GM10248 (cell line): ENCODE measurements around the gene GSTT2.
"Not testable (repeated sequence)": the region's sequence is repeated elsewhere in the genome, so short reads cannot be mapped to it uniquely, and the experiment has no call there.

Source experiments
- CTCF ChIA-PET: fragments of 300-600 bp; sonication (Branson Sonifier 250); formaldehyde crosslinking; extraction: SDS; loops from one replicate; lab custom pipeline; 2021; ENCODE audit warnings: antibody characterized with exemption; lab: Yijun Ruan, JAX
- POLR2A ChIA-PET: fragments of 350-650 bp; sonication (Branson Sonifier 250); formaldehyde crosslinking; extraction: SDS; loops from one replicate; lab custom pipeline; 2020; ENCODE audit warnings: antibody characterized with exemption; lab: Yijun Ruan, JAX
- DNase-seq: peaks from one replicate; pipeline ENCODE4 v3.0.0; 2012; ENCODE audit errors: extremely low spot score
- CTCF ChIP-seq: IDR thresholded peaks from 2 replicates; pipeline ENCODE4 v1.5.1; 2012; ENCODE audit warnings: mild to moderate bottlenecking, low read depth; ENCODE audit errors: extremely low read depth, missing control alignments, control extremely low read depth

GSTT2 gene

GRCh38 chr22:23979557-23980240, at the start of gene GSTT2:
Gene GSTT2, plus strand, starts transcription at chr22:23980134.
- CTCF ChIA-PET, POLR2A ChIA-PET: not testable (repeated sequence)

DNA sequence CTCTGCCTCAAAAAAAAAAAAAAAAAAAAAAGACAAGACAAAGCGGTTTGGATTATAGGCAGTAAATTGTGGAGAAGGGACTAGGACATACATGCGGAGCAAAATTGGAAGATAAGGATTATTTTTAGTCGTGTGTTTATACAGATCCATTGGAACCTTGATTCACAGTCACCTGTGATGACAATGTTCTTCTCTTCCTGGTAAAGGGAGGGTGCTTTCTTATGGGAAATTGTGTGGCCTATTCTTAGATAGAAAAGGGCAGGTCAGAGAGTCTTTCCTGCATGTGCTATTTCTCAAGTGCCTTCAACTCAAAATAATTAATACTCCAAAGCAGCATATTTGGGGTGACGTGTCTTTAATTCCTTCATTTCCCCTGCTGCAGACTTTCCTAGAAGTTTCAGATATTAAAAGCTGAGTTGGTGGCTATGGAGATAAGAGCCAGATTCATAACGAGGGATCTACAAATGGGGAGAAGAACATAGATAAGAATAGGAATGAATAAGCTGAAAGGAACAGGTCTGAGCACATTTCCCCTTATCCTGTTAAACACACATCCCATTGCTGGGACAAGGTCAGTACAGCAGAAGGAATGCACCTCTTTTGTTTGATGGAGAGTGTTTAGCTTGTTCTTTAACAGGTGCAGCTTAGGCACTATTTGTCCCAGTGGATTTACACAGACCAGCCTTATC, 41.5 kb upstream of the GSTT2 start:
- no peak for DNase-seq
- ChIA-PET POLR2A (no interaction called here), CTCF (interaction anchor here (0.7 to 1.0 kb wide), 2 partner anchors 77 to 81 kb away, joined by 3 read pairs; partner anchors contain the start of gene SLC2A11)
- no peak for TF ChIP-seq CTCF

More at GRCh38 chr22:23979557-23980240, at the start of gene GSTT2:
- not testable (repeated sequence) for DNase-seq

GRCh38 chr22:23939017-23939357, 40.9 kb upstream of the GSTT2 start:
- TF ChIP-seq CTCF, result no peak
- CTCF ChIA-PET, result interaction anchor here (0.7 to 1.0 kb wide), 2 partner anchors 77 to 81 kb away, joined by 3 read pairs; partner anchors contain the start of gene SLC2A11
- DNase-seq, result no peak
- POLR2A ChIA-PET, result no interaction called here

DNA sequence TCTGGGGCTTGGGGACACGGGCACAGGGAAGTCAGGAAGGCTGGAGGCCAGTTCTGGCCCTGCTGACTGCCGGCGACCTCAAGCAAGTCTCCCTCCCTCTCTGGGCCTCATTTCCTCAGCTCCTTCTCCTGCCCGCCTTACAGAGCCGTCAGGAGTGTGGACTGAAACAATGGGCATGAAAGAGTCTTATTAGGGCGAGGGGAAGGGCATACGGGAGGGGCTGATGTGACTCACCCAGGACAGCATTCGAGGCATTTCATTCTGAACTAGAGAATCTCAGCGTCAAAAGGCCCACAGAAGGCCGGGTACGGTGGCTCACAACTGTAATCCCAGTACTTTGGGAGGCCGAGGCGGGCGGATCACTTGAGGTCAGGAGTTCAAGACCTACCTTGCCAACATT, 39.8 kb upstream of the GSTT2 start:
- DNase-seq, POLR2A ChIA-PET, CTCF ChIA-PET: not testable (repeated sequence)

DNA sequence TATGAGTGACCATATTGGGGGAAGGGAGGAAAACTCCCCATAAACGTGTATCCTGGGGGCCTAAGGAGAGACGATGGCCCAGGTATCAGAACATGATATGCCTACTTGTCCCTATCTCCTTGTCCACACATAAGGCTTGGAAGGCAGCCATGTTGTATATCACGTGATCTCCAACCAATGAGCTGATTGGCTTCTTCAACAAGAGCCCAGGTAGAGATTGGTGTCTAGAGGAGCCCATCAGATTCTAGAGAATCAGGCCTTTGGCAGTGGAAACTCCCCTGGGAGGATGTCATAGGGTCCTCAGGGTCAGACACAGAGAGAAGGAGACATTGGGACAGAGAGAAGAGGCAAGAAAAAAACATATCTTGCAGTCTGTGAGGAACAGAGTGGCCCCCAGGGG, 32.5 kb upstream of the GSTT2 start:
- DNase-seq, CTCF ChIA-PET, POLR2A ChIA-PET: not testable (repeated sequence)

GRCh38 chr22:23949764-23950163, 30.2 kb upstream of the GSTT2 start:
- CTCF ChIA-PET, POLR2A ChIA-PET, DNase-seq: not testable (repeated sequence)

- DNase-seq, POLR2A ChIA-PET: not testable (repeated sequence)
- CTCF ChIA-PET, result interaction anchor here (0.7 kb wide), 1 partner anchor 223 kb away, joined by 3 read pairs; no protein-coding TSS in a partner anchor
These were observed 28.6 kb upstream of the GSTT2 start for GRCh38 chr22:23951383-23951782.

GRCh38 chr22:23952794-23953405, 27.0 kb upstream of the GSTT2 start:
- POLR2A ChIA-PET, DNase-seq, CTCF ChIA-PET: not testable (repeated sequence)

DNA sequence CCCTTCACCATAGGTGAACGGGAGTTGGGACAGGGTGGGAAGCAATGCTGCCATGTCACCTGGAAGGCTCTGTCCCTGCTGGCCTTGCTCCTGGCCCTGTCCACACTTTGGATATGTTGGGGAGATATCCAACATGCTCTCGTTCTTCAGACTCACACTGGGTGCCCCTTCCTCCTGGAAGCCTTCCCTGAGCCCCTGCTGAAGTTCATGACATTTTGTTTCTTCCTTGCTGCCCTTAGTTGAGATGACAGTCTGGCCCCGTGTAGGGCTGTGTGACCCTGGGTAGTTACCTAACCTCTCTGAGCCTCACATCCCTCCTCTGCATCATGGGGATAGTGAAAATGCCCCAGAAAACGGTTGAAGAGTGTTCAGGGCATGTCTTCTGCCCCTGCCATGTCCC, 26.4 kb upstream of the GSTT2 start:
- POLR2A ChIA-PET, DNase-seq, CTCF ChIA-PET: not testable (repeated sequence)

DNA sequence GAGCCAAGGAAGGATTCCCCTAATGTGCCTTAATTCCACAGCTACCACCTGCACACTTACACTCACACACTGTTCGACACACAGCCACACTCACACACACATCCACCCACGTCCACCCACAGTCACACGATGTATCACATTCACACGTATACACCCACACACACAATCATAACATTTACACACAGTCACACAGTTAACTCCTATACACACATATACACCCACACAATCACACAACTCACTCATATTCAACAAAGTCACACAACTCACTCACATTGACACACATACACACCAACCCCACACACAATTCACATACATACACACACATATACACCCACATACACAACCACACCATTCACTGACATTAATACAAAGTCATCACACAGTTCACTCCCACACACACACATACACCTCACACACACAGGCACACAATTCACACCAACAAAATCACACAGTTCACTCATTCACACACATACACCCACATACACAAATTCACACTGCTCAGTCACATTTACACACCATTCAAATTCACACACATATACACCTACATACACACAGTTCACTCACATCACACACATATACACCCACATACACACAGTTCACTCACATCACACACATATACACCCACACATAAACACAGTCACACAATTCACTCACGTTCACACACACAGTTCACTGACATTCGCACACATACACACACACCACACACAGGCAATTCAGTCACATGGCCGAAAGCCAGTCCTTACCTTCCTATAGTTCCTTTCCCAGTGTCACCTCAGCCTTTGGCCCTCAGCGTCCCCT, 25.5 kb upstream of the GSTT2 start:
- POLR2A ChIA-PET, DNase-seq, CTCF ChIA-PET: not testable (repeated sequence)

GRCh38 chr22:23954991-23955305, 25.0 kb upstream of the GSTT2 start:
- CTCF ChIA-PET, POLR2A ChIA-PET, DNase-seq: not testable (repeated sequence)

DNA sequence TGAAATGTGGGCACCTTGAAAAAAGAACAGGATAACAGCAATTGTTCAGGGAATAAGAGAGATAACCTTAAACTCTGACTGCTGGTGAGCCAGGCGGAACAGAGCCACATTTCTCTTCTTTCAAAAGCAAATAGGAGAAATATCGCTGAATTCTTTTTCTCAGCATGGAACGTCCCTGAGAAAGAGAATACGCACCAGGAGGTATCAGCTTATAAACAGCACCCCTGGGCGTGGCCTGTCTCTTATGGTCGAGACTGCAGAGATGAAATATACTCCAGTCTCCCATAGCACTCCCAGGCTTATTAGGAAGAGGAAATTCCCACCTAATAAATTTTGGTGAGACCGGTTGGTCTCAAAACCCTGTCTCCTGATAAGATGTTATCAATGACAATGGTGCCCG, 24.0 kb upstream of the GSTT2 start:
- CTCF ChIA-PET, result interaction anchor here (0.6 kb wide), 1 partner anchor 218 kb away, joined by 3 read pairs; no protein-coding TSS in a partner anchor
- POLR2A ChIA-PET, DNase-seq: not testable (repeated sequence)
